ENCODE data around the gene PCDHGA8.
"Not testable (repeated sequence)": the region's sequence is repeated elsewhere in the genome, so short reads cannot be mapped to it uniquely, and the experiment has no call there.

PCDHGA8 gene

DNA sequence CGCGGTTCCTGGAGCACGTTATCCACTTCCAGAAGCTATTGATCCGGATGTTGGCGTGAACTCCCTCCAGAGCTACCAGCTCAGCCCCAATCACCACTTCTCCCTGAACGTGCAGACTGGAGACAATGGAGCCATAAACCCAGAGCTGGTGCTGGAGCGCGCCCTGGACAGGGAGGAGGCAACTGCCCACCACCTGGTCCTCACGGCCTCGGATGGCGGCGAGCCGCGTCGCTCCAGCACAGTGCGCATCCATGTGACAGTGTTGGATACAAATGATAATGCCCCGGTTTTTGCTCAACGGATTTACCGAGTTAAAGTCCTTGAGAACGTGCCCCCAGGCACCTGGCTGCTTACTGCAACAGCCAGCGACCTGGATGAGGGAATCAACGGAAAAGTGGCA, 11.0 kb downstream of the PCDHGA8 start:
- DNase-seq, result no peak

DNA sequence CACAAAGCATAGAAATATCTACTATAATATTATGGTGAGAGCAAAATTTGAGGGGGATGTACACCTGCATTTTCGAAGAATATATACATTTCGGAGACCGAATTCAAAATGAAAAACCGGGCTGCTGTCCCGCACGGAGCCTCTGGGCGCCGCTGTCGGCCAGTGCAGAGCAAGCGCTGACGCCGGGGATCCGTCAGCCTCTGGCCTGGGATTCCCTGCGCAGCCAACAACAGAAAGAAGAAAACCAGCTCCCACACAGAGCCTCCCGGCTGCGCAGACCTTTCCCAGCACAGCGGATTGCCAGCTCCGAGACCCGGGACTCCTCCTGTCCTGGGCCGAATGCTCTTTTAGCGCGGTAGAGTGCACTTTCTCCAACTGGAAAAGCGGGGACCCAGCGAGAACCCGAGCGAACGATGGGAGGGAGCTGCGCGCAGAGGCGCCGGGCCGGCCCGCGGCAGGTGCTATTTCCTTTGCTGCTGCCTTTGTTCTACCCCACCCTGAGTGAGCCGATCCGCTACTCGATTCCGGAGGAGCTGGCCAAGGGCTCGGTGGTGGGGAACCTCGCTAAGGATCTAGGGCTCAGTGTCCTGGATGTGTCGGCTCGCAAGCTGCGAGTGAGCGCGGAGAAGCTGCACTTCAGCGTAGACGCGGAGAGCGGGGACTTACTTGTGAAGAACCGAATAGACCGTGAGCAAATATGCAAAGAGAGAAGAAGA, 15.5 kb downstream of the PCDHGA8 start, which contains the start of gene PCDHGB6:
PCDHGB6 (plus strand) TSS at position 232 of the 716 bp plus-strand sequence; CDS start at position 414, 182 bp downstream.
- not testable (repeated sequence) for DNase-seq

DNA sequence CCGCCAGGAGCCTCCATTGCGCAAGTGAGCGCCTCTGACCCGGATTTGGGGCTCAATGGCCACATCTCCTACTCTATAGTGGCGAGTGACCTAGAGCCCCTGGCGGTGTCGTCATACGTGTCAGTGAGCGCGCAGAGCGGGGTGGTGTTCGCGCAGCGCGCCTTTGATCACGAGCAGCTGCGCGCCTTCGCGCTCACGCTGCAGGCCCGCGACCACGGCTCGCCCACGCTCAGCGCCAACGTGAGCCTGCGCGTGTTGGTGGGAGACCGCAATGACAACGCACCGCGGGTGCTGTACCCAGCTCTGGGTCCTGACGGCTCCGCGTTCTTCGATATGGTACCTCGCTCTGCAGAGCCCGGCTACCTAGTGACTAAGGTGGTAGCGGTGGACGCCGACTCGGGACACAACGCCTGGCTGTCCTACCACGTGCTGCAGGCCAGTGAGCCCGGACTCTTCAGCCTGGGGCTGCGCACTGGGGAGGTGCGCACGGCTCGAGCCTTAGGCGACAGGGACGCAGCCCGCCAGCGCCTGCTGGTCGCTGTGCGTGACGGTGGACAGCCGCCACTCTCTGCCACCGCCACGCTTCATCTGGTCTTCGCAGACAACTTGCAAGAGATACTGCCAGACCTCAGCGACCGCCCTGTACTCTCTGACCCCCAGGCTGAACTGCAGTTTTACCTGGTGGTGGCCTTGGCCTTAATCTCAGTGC, 17.3 kb downstream of the PCDHGA8 start:
- DNase-seq, result no peak

DNA sequence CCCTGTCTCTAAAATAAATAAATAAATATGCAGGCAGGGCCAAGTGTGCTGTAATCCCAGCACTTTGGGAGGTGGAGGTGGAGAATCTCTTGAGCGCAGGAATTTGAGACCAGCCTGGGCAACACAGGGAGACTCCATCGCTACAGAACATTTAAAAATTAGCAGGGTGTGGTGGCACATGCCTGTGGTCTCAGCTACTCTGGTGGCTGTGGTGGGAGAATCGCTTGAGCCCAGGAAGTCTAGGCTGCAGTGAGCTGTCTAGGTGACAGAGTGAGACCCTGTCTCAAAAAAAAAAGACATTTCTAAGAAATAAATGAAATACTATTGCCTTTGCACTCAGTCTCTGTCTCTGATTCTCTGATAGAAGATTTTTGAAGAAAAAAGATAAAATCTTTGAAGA, 19.1 kb downstream of the PCDHGA8 start:
- DNase-seq, result no peak

DNA sequence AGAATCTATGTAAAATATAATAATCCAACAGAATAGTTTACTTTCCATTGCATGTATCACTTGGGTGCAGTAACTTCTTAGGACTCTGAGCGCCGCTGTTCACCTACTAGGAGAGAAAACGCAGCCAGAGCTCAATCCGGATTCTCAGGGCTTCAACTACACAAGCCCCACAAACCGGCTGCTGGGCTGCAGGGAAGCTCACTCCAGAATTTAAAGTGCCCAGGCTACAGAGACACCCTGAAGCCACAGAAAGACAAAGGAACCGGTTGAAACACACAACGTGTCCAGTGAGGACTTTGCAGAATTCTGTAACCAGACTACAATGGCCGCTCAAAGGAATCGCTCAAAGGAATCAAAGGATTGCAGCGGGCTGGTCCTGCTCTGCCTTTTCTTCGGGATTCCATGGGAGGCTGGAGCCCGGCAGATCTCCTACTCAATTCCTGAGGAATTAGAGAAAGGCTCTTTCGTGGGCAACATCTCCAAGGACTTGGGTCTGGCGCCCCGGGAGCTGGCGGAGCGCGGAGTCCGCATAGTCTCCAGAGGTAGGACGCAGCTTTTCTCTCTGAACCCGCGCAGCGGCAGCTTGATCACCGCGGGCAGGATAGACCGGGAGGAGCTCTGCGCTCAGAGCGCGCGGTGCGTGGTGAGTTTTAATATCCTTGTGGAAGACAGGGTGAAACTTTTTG, 20.6 kb downstream of the PCDHGA8 start, which contains the start of gene PCDHGA10:
PCDHGA10 (plus strand) TSS at position 134 of the 686 bp plus-strand sequence; CDS start at position 323, 189 bp downstream.
- peak; percentile 42 for DNase-seq

DNA sequence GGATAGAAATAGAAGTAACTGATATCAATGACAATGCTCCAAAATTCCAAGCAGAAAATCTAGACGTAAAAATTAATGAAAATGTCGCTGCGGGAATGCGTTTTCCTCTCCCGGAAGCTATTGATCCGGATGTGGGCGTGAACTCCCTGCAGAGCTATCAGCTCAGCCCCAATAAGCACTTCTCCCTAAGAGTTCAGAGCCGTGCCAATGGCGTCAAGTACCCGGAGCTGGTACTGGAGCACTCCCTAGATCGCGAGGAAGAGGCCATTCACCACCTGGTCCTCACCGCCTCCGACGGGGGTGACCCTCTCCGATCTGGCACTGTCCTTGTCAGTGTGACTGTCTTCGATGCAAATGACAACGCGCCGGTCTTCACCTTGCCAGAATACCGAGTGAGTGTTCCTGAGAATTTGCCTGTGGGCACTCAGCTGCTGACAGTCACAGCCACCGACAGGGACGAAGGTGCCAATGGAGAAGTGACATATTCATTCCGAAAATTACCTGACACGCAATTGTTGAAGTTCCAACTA, 21.2 kb downstream of the PCDHGA8 start:
- no peak for DNase-seq

DNA sequence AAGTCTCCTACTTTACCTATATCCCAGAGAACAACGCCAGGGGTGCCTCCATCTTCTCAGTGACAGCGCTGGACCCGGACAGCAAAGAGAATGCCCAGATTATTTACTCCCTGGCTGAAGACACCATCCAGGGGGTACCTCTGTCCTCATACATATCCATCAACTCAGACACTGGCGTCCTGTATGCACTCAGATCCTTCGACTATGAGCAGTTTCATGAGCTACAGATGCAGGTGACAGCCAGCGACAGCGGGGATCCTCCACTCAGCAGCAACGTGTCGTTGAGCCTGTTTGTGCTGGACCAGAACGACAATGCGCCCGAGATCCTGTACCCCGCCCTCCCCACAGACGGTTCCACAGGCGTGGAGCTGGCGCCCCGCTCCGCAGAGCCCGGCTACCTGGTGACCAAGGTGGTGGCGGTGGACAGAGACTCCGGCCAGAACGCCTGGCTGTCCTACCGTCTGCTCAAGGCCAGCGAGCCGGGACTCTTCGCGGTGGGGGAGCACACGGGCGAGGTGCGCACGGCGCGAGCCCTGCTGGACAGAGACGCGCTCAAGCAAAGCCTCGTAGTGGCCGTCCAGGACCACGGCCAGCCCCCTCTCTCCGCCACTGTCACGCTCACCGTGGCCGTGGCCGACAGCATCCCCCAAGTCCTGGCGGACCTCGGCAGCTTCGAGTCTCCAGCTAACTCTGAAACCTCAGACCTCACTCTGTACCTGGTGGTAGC, 22.3 kb downstream of the PCDHGA8 start:
- DNase-seq, result not testable (repeated sequence)

DNA sequence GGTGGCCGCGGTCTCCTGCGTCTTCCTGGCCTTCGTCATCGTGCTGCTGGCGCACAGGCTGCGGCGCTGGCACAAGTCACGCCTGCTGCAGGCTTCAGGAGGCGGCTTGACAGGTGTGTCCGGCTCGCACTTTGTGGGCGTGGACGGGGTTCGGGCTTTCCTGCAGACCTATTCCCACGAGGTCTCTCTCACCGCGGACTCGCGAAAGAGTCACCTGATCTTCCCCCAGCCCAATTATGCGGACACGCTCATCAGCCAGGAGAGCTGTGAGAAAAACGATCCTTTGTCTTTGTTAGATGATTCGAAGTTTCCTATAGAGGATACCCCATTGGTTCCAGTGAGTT, 22.8 kb downstream of the PCDHGA8 start:
- not testable (repeated sequence) for DNase-seq

DNA sequence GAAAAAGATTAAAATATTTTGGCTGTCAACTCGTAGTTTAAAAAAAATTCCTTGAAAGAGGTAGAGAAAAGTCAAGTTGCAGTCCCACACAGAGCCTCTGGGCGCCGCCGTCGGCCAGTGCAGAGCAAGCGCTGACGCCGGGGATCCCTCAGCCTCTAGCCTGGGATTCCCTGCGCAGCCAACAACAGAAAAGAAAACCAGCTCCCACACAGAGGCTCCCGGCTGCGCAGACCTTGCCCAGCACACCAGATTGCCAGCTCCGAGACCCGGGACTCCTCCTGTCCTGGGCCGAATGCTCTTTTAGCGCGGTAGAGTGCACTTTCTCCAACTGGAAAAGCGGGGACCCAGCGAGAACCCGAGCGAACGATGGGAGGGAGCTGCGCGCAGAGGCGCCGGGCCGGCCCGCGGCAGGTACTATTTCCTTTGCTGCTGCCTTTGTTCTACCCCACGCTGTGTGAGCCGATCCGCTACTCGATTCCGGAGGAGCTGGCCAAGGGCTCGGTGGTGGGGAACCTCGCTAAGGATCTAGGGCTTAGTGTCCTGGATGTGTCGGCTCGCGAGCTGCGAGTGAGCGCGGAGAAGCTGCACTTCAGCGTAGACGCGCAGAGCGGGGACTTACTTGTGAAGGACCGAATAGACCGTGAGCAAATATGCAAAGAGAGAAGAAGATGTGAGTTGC, 25.2 kb downstream of the PCDHGA8 start, which contains the start of gene PCDHGB7:
PCDHGB7 (plus strand) TSS at position 184 of the 679 bp plus-strand sequence; CDS start at position 367, 183 bp downstream.
- DNase-seq, result not testable (repeated sequence)

DNA sequence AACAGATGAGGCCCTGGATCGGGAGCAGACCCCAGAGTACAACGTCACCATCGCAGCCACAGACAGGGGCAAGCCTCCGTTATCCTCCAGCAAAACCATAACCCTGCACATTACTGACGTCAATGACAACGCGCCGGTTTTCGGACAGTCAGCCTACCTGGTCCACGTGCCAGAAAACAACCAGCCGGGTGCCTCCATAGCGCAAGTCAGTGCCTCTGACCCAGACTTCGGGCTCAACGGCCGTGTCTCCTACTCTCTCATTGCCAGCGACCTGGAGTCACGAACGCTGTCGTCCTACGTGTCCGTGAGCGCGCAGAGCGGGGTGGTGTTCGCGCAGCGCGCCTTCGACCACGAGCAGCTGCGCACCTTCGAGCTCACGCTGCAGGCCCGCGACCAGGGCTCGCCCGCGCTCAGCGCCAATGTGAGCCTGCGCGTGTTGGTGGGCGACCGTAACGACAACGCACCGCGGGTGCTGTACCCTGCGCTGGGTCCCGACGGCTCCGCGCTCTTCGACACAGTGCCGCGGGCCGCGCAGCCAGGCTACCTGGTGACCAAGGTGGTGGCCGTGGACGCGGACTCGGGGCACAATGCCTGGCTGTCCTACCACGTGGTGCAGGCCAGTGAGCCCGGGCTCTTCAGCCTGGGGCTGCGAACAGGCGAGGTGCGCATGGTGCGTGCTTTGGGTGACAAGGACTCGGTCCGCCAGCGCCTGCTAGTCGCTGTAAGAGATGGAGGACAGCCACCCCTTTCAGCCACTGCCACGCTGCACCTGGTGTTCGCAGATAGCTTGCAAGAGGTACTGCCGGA, 26.8 kb downstream of the PCDHGA8 start:
- no peak for DNase-seq

DNA sequence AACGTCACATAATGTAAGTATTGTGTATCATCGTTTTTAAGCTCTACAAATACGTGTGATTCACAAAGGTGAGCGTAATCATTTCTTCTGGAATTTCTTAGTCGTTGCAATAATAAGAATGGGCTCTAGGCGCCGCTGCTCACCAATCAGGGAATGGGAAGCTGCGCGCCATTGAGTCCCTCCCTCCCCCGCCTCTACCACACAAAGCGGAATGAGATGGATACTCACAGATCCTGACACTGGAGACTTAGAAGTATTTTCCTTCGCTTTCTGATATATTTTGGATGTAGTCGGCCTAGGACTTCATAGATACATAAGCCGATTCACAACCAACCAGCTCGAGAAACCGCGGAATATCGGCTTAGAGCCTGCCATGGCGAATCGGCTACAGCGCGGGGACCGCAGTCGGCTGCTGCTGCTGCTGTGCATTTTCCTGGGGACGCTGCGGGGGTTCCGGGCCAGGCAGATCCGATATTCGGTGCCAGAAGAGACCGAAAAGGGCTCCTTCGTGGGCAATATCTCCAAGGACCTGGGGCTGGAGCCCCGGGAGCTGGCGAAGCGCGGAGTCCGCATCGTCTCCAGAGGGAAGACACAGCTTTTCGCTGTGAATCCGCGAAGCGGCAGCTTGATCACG, 28.5 kb downstream of the PCDHGA8 start, which contains the start of gene PCDHGA11:
PCDHGA11 (plus strand) TSS at position 197 of the 634 bp plus-strand sequence; CDS start at position 374, 177 bp downstream.
- DNase-seq, result peak; percentile 28

DNA sequence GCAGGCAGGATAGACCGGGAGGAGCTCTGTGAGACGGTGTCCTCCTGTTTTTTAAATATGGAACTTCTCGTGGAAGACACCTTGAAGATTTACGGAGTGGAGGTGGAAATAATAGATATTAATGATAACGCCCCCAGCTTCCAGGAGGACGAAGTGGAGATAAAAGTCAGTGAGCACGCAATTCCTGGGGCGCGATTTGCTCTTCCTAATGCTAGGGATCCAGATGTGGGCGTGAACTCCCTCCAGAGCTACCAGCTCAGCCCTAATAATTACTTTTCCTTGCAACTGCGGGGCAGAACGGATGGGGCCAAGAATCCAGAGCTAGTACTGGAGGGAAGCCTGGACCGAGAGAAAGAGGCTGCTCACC, 29.0 kb downstream of the PCDHGA8 start:
- no peak for DNase-seq

DNA sequence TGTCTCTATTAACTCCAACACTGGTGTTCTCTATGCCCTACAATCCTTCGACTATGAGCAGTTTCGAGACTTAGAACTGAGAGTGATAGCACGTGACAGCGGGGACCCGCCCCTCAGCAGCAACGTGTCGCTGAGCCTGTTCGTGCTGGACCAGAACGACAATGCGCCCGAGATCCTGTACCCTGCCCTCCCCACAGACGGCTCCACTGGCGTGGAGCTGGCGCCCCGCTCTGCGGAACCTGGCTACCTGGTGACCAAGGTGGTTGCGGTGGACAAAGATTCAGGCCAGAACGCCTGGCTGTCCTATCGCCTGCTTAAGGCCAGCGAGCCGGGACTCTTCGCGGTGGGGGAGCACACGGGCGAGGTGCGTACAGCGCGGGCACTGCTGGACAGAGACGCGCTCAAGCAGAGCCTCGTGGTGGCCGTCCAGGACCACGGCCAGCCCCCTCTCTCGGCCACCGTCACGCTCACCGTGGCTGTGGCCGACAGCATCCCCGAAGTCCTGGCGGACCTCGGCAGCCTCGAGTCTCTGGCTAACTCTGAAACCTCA, 30.4 kb downstream of the PCDHGA8 start:
- DNase-seq, result no peak

DNA sequence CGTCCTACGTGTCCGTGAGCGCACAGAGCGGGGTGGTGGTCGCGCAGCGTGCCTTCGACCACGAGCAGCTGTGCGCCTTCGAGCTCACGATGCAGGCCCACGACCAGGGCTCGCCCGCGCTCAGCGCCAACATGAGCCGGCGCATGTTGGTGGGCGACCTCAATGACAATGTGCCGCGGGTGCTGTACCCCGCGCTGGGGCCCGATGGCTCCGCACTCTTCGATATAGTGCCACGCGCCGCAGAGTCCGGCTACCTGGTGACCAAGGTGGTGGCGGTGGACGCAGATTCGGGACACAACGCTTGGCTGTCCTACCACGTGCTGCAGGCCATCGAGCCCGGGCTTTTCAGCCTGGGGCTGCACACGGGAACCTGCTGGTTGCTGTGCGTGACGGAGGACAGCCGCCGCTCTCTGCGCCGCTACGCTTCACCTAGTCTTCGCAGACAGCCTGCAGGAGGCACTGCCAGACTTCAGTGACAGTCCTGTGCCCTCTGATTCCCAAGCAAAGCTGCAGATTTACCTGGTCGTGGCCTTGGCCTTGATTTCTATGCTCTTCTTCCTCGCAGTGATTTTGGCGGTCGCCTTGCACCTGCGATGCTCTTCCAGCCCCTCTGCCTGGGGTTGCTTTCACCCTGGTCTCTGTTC, 35.5 kb downstream of the PCDHGA8 start:
- DNase-seq, result no peak

DNA sequence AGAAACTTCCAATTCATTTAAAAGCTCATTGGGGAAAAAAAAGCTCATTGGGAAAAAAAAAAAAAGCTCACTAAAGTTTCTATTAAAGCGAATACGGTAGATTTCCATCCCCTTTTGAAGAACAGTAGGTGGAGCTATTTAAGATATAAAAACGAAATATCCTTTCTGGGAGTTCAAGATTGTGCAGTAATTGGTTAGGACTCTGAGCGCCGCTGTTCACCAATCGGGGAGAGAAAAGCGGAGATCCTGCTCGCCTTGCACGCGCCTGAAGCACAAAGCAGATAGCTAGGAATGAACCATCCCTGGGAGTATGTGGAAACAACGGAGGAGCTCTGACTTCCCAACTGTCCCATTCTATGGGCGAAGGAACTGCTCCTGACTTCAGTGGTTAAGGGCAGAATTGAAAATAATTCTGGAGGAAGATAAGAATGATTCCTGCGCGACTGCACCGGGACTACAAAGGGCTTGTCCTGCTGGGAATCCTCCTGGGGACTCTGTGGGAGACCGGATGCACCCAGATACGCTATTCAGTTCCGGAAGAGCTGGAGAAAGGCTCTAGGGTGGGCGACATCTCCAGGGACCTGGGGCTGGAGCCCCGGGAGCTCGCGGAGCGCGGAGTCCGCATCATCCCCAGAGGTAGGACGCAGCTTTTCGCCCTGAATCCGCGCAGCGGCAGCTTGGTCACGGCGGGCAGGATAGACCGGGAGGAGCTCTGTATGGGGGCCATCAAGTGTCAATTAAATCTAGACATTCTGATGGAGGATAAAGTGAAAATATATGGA, 38.1 kb downstream of the PCDHGA8 start, which contains the start of gene PCDHGA12:
PCDHGA12 (plus strand) TSS at position 176 of the 782 bp plus-strand sequence; CDS start at position 429, 253 bp downstream.
- no peak for DNase-seq

DNA sequence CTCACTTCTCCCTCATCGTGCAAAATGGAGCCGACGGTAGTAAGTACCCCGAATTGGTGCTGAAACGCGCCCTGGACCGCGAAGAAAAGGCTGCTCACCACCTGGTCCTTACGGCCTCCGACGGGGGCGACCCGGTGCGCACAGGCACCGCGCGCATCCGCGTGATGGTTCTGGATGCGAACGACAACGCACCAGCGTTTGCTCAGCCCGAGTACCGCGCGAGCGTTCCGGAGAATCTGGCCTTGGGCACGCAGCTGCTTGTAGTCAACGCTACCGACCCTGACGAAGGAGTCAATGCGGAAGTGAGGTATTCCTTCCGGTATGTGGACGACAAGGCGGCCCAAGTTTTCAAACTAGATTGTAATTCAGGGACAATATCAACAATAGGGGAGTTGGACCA, 38.9 kb downstream of the PCDHGA8 start:
- DNase-seq, result no peak

DNA sequence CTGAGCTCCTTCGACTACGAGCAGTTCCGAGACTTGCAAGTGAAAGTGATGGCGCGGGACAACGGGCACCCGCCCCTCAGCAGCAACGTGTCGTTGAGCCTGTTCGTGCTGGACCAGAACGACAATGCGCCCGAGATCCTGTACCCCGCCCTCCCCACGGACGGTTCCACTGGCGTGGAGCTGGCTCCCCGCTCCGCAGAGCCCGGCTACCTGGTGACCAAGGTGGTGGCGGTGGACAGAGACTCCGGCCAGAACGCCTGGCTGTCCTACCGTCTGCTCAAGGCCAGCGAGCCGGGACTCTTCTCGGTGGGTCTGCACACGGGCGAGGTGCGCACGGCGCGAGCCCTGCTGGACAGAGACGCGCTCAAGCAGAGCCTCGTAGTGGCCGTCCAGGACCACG, 39.9 kb downstream of the PCDHGA8 start:
- not testable (repeated sequence) for DNase-seq

DNA sequence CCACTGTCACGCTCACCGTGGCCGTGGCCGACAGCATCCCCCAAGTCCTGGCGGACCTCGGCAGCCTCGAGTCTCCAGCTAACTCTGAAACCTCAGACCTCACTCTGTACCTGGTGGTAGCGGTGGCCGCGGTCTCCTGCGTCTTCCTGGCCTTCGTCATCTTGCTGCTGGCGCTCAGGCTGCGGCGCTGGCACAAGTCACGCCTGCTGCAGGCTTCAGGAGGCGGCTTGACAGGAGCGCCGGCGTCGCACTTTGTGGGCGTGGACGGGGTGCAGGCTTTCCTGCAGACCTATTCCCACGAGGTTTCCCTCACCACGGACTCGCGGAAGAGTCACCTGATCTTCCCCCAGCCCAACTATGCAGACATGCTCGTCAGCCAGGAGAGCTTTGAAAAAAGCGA, 40.3 kb downstream of the PCDHGA8 start:
- DNase-seq, result not testable (repeated sequence)

Data from central memory CD4-positive, alpha-beta T cell (primary cell).